Body of pancreas (tissue), 4 donors: ENCODE data around the gene OTULINL.

Source experiments
- POLR2A ChIP-seq, 3 donors: fragments of 450-650 bp; IDR thresholded peaks; one replicate each; pipeline ENCODE4 v1.6.1; 2016; ENCODE audit warnings: antibody characterized with exemption in 3 of 3, mild to moderate bottlenecking in 2 of 3
- TF ChIP-seq, protein P1 (sequence below), 7 experiments: fragments of 450-650 bp in 4 of 7; fragments of 200-600 bp in 3 of 7; sonication (generic) in 3 of 7; IDR thresholded peaks; one replicate each; pipeline ENCODE4 v1.5.1; 2016 to 2019; ENCODE audit warnings: antibody characterized with exemption in 7 of 7

DNA sequence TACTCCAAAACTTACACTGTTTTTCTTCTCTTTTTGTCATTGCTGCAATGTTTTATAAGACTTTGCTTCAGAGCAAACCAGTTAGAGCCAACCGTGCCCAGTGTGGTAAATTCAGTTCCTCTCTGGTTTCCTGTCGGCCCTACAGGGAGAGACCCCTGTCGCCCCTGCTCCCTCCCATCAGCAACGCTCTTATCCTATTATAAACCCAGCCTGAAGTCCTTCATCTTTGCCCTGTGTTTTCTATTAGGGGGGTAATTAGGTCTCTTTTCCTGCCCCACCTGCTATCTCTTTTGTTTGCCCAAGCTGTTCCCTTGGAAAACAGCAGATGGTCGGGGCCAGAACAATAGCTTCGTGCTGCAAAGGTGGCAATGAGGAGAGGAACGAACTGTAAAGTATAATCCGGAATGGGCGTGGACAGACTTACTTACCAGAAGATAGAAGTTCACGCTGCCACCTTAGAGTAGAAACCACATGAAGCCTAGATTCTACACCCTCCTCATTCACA, 21.4 kb upstream of the OTULINL start:
- no peak for TF ChIP-seq POLR2A (IDR thresholded peaks at IDR 0.05)
- TF ChIP-seq, protein P1, sequence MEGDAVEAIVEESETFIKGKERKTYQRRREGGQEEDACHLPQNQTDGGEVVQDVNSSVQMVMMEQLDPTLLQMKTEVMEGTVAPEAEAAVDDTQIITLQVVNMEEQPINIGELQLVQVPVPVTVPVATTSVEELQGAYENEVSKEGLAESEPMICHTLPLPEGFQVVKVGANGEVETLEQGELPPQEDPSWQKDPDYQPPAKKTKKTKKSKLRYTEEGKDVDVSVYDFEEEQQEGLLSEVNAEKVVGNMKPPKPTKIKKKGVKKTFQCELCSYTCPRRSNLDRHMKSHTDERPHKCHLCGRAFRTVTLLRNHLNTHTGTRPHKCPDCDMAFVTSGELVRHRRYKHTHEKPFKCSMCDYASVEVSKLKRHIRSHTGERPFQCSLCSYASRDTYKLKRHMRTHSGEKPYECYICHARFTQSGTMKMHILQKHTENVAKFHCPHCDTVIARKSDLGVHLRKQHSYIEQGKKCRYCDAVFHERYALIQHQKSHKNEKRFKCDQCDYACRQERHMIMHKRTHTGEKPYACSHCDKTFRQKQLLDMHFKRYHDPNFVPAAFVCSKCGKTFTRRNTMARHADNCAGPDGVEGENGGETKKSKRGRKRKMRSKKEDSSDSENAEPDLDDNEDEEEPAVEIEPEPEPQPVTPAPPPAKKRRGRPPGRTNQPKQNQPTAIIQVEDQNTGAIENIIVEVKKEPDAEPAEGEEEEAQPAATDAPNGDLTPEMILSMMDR (IDR thresholded peaks at IDR 0.05): no peak
